Bone marrow (tissue), 2 donors: ENCODE measurements around the gene RAB18.
A peak's percentile ranks its signal among the peaks of the same experiment; 100 is the strongest.
"Not testable (repeated sequence)": the region's sequence is repeated elsewhere in the genome, so short reads cannot be mapped to it uniquely, and the experiment has no call there.

Experiments used
- DNase-seq, 2 donors: peaks; one replicate each; lab custom pipeline; 2025; lab: John Stamatoyannopoulos, UW

Gene RAB18

GRCh38 chr10:27504007-27504807, at the start of gene RAB18:
TSS of gene RAB18 (plus strand) at chr10:27504304. CDS start at chr10:27504370, 66 bp downstream.
- peak; percentile 85 to 99 for DNase-seq

- no peak for DNase-seq
Measured at GRCh38 chr10:27454837-27455236, 49.3 kb upstream of the RAB18 start.

- no peak for DNase-seq
Measured at GRCh38 chr10:27457261-27457945, 46.7 kb upstream of the RAB18 start.

GRCh38 chr10:27457966-27458365, 46.1 kb upstream of the RAB18 start:
- peak in 1 of 2 donors; percentile 65 for DNase-seq

- DNase-seq: no peak
Measured at GRCh38 chr10:27461312-27461711, 42.8 kb upstream of the RAB18 start.

GRCh38 chr10:27463961-27464360, 40.1 kb upstream of the RAB18 start:
- no peak for DNase-seq

GRCh38 chr10:27464993-27465392, 39.1 kb upstream of the RAB18 start:
- DNase-seq: peak in 1 of 2 donors; percentile 28

GRCh38 chr10:27465596-27465995, 38.5 kb upstream of the RAB18 start:
- DNase-seq: not testable (repeated sequence)

GRCh38 chr10:27470885-27471284, 33.2 kb upstream of the RAB18 start:
- DNase-seq: no peak

- no peak for DNase-seq
Measured at GRCh38 chr10:27474741-27475140, 29.4 kb upstream of the RAB18 start.

GRCh38 chr10:27479016-27479415, 25.1 kb upstream of the RAB18 start:
- no peak for DNase-seq

GRCh38 chr10:27481486-27481885, 22.6 kb upstream of the RAB18 start:
- peak in 1 of 2 donors; percentile 6 for DNase-seq

GRCh38 chr10:27482984-27483956, 20.8 kb upstream of the RAB18 start:
- no peak for DNase-seq

GRCh38 chr10:27485368-27485767, 18.7 kb upstream of the RAB18 start:
- DNase-seq: no peak

GRCh38 chr10:27485986-27486385, 18.1 kb upstream of the RAB18 start:
- DNase-seq: no peak

- no peak for DNase-seq
Measured at GRCh38 chr10:27490807-27491206, 13.3 kb upstream of the RAB18 start.

- DNase-seq: no peak
Measured at GRCh38 chr10:27494116-27494805, 9.8 kb upstream of the RAB18 start.

- no peak for DNase-seq
Measured at GRCh38 chr10:27496137-27496536, 8.0 kb upstream of the RAB18 start.

- no peak for DNase-seq
Measured at GRCh38 chr10:27500096-27500495, 4.0 kb upstream of the RAB18 start.

- no peak for DNase-seq
Measured at GRCh38 chr10:27500886-27501285, 3.2 kb upstream of the RAB18 start.

GRCh38 chr10:27503498-27504006, 552 bp upstream of the RAB18 start:
- no peak for DNase-seq
